Thyroid gland (tissue), 4 donors: ENCODE results near the gene EZR. TPM values are rescaled to one million over a fixed set of nuclear protein-coding genes. Genes with fewer than 3 reads are reported as not detected.

Experiments
- DNase-seq, 2 donors: peaks; one replicate each; pipeline ENCODE4 v3.0.0-alpha.2; 2019
- H3K27ac ChIP-seq, 3 donors: fragments of 200-600 bp; sonication (generic); 1 replicate in 2 of 3; 2 replicates in 1 of 3; pipeline ENCODE4 v1.5.1; 2016 to 2019; ENCODE audit warnings: mild to moderate bottlenecking in 1 of 3, moderate library complexity in 1 of 3
- H3K27me3 ChIP-seq: fragments of 200-600 bp; sonication (generic); one replicate; pipeline ENCODE4 v1.5.1; 2019
- H3K36me3 ChIP-seq, 2 donors: fragments of 200-600 bp; sonication (generic); one replicate each; pipeline ENCODE4 v1.5.1; 2016 to 2019
- H3K4me1 ChIP-seq, 2 donors: fragments of 200-600 bp; sonication (generic); one replicate each; pipeline ENCODE4 v1.5.1; 2017 to 2019
- H3K4me3 ChIP-seq, 3 donors: fragments of 200-600 bp; sonication (generic); replicated peaks in 1 of 3; 1 replicate in 2 of 3; 2 replicates in 1 of 3; pipeline ENCODE4 v1.5.1; 2016; ENCODE audit warnings: mild to moderate bottlenecking in 1 of 3
- H3K9me3 ChIP-seq: fragments of 200-600 bp; sonication (generic); one replicate; pipeline ENCODE4 v1.5.1; 2017
- POLR2A ChIP-seq, 2 donors: fragments of 450-650 bp; IDR thresholded peaks; one replicate each; pipeline ENCODE4 v1.6.1; 2017; ENCODE audit warnings: antibody characterized with exemption in 2 of 2, mild to moderate bottlenecking in 2 of 2, moderate library complexity in 1 of 2
- WGBS, 2 donors: methylation state at CpG; one replicate each; pipeline ENCODE4 v1.1.5; 2017; 5-methylcytosine and 5-hydroxymethylcytosine counted together
- intact Hi-C: fragments of 100-400 bp; cut with DNase I; formaldehyde crosslinking; loops from one replicate; pipeline ENCODE4 v1.15.1; 2023
- total RNA-seq, 4 donors: library from RNA; depleted of rRNA; stranded (reverse); fragments of >200 nt; gene quantifications; one replicate each; pipeline ENCODE4 v1.2.3, GENCODE V29; 2016
- TF ChIP-seq, protein P1 (sequence below), 6 experiments: fragments of 200-600 bp in 3 of 6; fragments of 450-650 bp in 3 of 6; sonication (generic) in 3 of 6; IDR thresholded peaks; one replicate each; pipeline ENCODE4 v1.5.1; 2016 to 2019; ENCODE audit warnings: antibody characterized with exemption in 6 of 6, mild to moderate bottlenecking in 2 of 6, inconsistent platforms in 1 of 6, moderate library complexity in 1 of 6

Gene EZR
- total RNA-seq, 4 donors from 2014 or later = 221 to 412 (median 339) TPM

- TF ChIP-seq POLR2A (IDR thresholded peaks at IDR 0.05) = no peak
- TF ChIP-seq, protein P1, sequence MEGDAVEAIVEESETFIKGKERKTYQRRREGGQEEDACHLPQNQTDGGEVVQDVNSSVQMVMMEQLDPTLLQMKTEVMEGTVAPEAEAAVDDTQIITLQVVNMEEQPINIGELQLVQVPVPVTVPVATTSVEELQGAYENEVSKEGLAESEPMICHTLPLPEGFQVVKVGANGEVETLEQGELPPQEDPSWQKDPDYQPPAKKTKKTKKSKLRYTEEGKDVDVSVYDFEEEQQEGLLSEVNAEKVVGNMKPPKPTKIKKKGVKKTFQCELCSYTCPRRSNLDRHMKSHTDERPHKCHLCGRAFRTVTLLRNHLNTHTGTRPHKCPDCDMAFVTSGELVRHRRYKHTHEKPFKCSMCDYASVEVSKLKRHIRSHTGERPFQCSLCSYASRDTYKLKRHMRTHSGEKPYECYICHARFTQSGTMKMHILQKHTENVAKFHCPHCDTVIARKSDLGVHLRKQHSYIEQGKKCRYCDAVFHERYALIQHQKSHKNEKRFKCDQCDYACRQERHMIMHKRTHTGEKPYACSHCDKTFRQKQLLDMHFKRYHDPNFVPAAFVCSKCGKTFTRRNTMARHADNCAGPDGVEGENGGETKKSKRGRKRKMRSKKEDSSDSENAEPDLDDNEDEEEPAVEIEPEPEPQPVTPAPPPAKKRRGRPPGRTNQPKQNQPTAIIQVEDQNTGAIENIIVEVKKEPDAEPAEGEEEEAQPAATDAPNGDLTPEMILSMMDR (IDR thresholded peaks at IDR 0.05) = no peak
- no peak for DNase-seq
- 91 to 94% methylated on average over 3 to 4 of the region's 4 CpGs for WGBS, 2 donors
- intact Hi-C loops = no loop called here
- no peak overlapping the region for H3K27ac ChIP-seq
- H3K27me3 ChIP-seq = no peaks in the 10 kb centered on the region
- H3K4me3 ChIP-seq = no peak overlapping the region
- no peaks in the 10 kb centered on the region for H3K36me3 ChIP-seq
- H3K9me3 ChIP-seq = no peaks in the 10 kb centered on the region
- peaks cover 14 to 15% of the 10 kb centered on the region in 2 donors for H3K4me1 ChIP-seq
Observed at GRCh38 chr6:158832026-158832425, 12.9 kb upstream of the EZR start.

GRCh38 chr6:158831571-158831970 is 12.4 kb upstream of the EZR start:
- 95 to 96% methylated on average over 7 to 8 of the region's 8 CpGs for WGBS, 2 donors

GRCh38 chr6:158830736-158831135 is 11.6 kb upstream of the EZR start:
- intact Hi-C loops = no loop called here
- Histone ChIP-seq H3K9me3 (no peaks in the 10 kb centered on the region), H3K4me1 (peaks cover 9 to 10% of the 10 kb centered on the region in 2 donors), H3K4me3 (no peak overlapping the region), H3K27me3 (no peaks in the 10 kb centered on the region), H3K27ac (no peak overlapping the region), H3K36me3 (no peaks in the 10 kb centered on the region)
- TF ChIP-seq, protein P1 (IDR thresholded peaks at IDR 0.05) = no peak
- no peak for TF ChIP-seq POLR2A (IDR thresholded peaks at IDR 0.05)
- WGBS, 2 donors = 94 to 98% methylated on average over 11 to 13 of the region's 13 CpGs
- no peak for DNase-seq

More at GRCh38 chr6:158831571-158831970, 12.4 kb upstream of the EZR start:
- no peaks in the 10 kb centered on the region for H3K27me3 ChIP-seq
- peaks cover 14 to 15% of the 10 kb centered on the region in 2 donors for H3K4me1 ChIP-seq
- H3K36me3 ChIP-seq = no peaks in the 10 kb centered on the region
- no peak overlapping the region for H3K27ac ChIP-seq
- no peak for DNase-seq
- TF ChIP-seq POLR2A (IDR thresholded peaks at IDR 0.05) = no peak
- TF ChIP-seq, protein P1 (IDR thresholded peaks at IDR 0.05) = no peak
- no peaks in the 10 kb centered on the region for H3K9me3 ChIP-seq
- no peak overlapping the region for H3K4me3 ChIP-seq
- intact Hi-C loops = no loop called here

DNA sequence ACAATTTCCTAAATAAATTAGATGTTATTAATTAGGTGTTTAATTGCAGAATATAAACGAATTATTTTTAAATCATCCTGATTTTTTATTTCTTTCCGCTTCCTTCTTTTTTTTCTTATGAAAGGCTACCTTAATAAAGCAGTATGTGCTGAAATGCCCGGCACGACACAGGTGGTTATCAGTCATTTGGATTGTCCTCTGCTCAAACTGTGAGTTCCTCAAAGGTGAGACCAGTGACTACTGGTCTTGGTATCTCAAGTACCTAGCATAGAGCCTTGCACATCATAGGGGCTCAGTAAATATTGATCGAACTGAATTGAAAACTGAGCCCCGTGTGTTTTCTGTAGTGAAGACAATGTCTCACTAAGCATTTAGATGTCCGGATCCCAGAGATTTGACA is 9.6 kb upstream of the EZR start:
- DNase-seq = no peak
- H3K27me3 ChIP-seq = no peaks in the 10 kb centered on the region
- no peaks in the 10 kb centered on the region for H3K36me3 ChIP-seq
- no peaks in the 10 kb centered on the region for H3K9me3 ChIP-seq
- WGBS, 2 donors = 80 to 90% methylated on average over 7 of the region's 7 CpGs
- TF ChIP-seq, protein P1 (IDR thresholded peaks at IDR 0.05) = no peak
- no peak for TF ChIP-seq POLR2A (IDR thresholded peaks at IDR 0.05)
- intact Hi-C loops = no loop called here
- no peak overlapping the region for H3K27ac ChIP-seq
- no peak overlapping the region for H3K4me3 ChIP-seq
- H3K4me1 ChIP-seq = no peaks in the 10 kb centered on the region

DNA sequence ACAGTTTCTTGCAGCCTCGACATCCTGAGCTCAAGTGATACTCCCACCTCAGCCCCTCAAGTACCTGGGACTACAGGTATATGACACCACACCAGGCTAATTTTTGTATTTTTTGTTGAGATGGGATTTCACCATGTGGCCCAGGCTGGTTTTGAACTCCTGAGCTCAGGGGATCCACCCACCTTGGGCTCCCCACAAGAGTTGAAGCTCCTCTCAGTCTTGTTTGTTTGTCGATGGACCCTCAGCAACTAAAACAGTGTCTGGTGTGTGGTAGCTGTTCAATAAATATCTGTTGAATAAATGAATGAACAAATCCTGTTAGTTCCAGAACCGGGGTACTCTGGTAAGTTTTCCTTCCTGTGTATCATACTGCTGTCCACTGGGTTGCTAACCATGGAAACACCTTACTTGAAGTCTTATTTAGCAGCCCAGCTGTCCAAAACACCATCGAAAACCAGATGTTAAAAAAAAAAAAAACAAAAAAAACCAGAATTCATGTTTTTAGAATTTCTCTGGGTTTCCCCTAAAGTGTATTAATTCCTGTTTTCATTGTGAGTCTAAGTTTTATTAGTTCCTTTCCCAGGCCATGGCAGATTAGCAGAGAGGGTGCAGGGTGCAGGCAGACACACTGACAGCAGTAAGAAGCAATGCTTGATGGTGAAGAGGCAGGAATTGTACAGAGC is 7.8 kb upstream of the EZR start:
- Histone ChIP-seq H3K9me3 (no peaks in the 10 kb centered on the region), H3K4me1 (no peaks in the 10 kb centered on the region), H3K36me3 (no peaks in the 10 kb centered on the region), H3K27ac (no peak overlapping the region), H3K4me3 (no peak overlapping the region), H3K27me3 (no peaks in the 10 kb centered on the region)
- TF ChIP-seq POLR2A (IDR thresholded peaks at IDR 0.05) = no peak
- TF ChIP-seq, protein P1 (IDR thresholded peaks at IDR 0.05) = no peak
- intact Hi-C loops = no loop called here
- WGBS, 2 donors = 74 to 83% methylated on average over 4 of the region's 4 CpGs
- DNase-seq = no peak
